Measurements from ENCODE around the gene NCF4. TPM values are rescaled to one million over a fixed set of nuclear protein-coding genes. Genes with fewer than 3 reads are reported as not detected.

The NCF4 gene
- total RNA-seq, 1 donor, result not detected

- no peak for DNase-seq (ENCODE audit: low read depth)
- TF ChIP-seq CTCF (IDR thresholded peaks at IDR 0.05; ENCODE audit: insufficient read depth, low read length), result no peak
- no peak overlapping the region for H3K4me3 ChIP-seq (ENCODE audit: low read depth, low read length)
Observed at GRCh38 chr22:36874736-36875135, 13.9 kb downstream of the NCF4 start.

- no peak for DNase-seq (ENCODE audit: low read depth)
- no peak overlapping the region for H3K4me3 ChIP-seq (ENCODE audit: low read depth, low read length)
- no peak for TF ChIP-seq CTCF (IDR thresholded peaks at IDR 0.05; ENCODE audit: insufficient read depth, low read length)
Observed at GRCh38 chr22:36875741-36876140, 14.9 kb downstream of the NCF4 start.

GRCh38 chr22:36879775-36880174 lies 19.0 kb downstream of the NCF4 start:
- no peak overlapping the region for H3K4me3 ChIP-seq (ENCODE audit: low read depth, low read length)
- no peak for TF ChIP-seq CTCF (IDR thresholded peaks at IDR 0.05; ENCODE audit: insufficient read depth, low read length)
- peak; percentile 96 for DNase-seq (ENCODE audit: low read depth)

- TF ChIP-seq CTCF (IDR thresholded peaks at IDR 0.05; ENCODE audit: insufficient read depth, low read length), result no peak
- no peak overlapping the region for H3K4me3 ChIP-seq (ENCODE audit: low read depth, low read length)
- DNase-seq (ENCODE audit: low read depth), result peak; percentile 21
Observed at GRCh38 chr22:36881504-36882245, 20.9 kb downstream of the NCF4 start.

GRCh38 chr22:36884349-36885158 lies 23.7 kb downstream of the NCF4 start:
- TF ChIP-seq CTCF (IDR thresholded peaks at IDR 0.05; ENCODE audit: insufficient read depth, low read length), result no peak
- no peak overlapping the region for H3K4me3 ChIP-seq (ENCODE audit: low read depth, low read length)
- peak; percentile 75 for DNase-seq (ENCODE audit: low read depth)

- no peak overlapping the region for H3K4me3 ChIP-seq (ENCODE audit: low read depth, low read length)
- no peak for DNase-seq (ENCODE audit: low read depth)
- no peak for TF ChIP-seq CTCF (IDR thresholded peaks at IDR 0.05; ENCODE audit: insufficient read depth, low read length)
Observed at GRCh38 chr22:36885474-36885873, 24.7 kb downstream of the NCF4 start.

Measured in fibroblast of the aortic adventitia (primary cell).